Fibroblast of lung (primary cell): Measurements from ENCODE around the gene TIMM44.
"Not testable (repeated sequence)": the region's sequence is repeated elsewhere in the genome, so short reads cannot be mapped to it uniquely, and the experiment has no call there.

ENCODE experiments used
- CTCF ChIP-seq, 2 donors: IDR thresholded peaks in 1 of 2; conservative IDR thresholded peaks in 1 of 2; 1 replicate in 1 of 2; 2 replicates in 1 of 2; pipeline ENCODE4 v1.5.1; 2011 to 2012; ENCODE audit warnings: low read length in 2 of 2, control low read depth in 1 of 2, inconsistent platforms in 1 of 2, low read depth in 1 of 2, mild to moderate bottlenecking in 1 of 2
- EZH2 ChIP-seq: IDR thresholded peaks from 2 replicates; pipeline ENCODE4 v1.5.1; 2012; ENCODE audit warnings: low read length, control low read depth, mild to moderate bottlenecking; ENCODE audit errors: missing control alignments

- not testable (repeated sequence) for TF ChIP-seq CTCF (conservative IDR thresholded peaks at IDR 0.05 in 1 of 2, IDR thresholded peaks at IDR 0.05 in 1 of 2; ENCODE audit: low read depth in 1 of 2, low read length in 2 of 2); EZH2
Measured at GRCh38 chr19:7893362-7894101, 49.9 kb downstream of the TIMM44 start.
